Fibroblast of lung (primary cell): ENCODE results near the gene JAG1.

ENCODE experiments used
- EZH2 ChIP-seq: IDR thresholded peaks from 2 replicates; pipeline ENCODE4 v1.5.1; 2012; ENCODE audit warnings: low read length, control low read depth, mild to moderate bottlenecking; ENCODE audit errors: missing control alignments
- TF ChIP-seq, protein P1 (sequence below), 2 donors: IDR thresholded peaks in 1 of 2; conservative IDR thresholded peaks in 1 of 2; 1 replicate in 1 of 2; 2 replicates in 1 of 2; pipeline ENCODE4 v1.5.1; 2011 to 2012; ENCODE audit warnings: low read length in 2 of 2, control low read depth in 1 of 2, inconsistent platforms in 1 of 2, low read depth in 1 of 2, mild to moderate bottlenecking in 1 of 2

DNA sequence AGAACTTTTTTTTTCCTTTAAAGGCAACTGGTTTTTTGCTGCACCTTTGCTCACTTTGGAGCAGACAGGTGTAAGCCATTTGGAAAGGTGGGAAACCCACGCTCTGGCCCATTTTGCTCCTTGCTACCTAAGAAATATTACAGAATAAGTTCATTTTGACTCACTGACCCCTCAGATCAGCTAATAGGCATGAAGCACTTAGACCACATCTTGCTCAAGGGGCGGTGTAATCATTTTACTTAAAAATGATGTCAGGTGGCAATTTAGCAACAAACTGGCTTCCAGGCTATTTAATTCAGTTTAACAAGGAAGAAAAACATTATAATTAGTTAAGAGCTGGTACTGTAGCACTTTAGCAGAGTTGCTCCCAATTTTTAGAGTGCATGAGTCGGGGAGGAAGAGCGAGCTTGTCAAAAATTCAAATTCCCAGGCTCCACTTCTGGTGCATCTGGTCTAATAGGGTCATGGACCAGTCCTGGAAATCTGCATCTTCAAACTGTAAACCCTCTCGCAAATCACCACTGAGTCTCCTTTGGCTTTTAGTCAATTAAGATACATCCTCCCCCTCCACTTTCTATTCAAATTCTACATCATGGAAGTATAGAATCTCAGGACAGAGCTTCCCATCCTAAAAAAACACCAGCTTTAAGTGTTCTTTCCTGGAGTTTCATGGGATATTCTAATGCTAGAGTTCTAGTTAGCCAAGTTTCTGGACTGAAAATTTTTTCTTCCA lies 38.2 kb downstream of the JAG1 start:
- TF ChIP-seq, protein P1, sequence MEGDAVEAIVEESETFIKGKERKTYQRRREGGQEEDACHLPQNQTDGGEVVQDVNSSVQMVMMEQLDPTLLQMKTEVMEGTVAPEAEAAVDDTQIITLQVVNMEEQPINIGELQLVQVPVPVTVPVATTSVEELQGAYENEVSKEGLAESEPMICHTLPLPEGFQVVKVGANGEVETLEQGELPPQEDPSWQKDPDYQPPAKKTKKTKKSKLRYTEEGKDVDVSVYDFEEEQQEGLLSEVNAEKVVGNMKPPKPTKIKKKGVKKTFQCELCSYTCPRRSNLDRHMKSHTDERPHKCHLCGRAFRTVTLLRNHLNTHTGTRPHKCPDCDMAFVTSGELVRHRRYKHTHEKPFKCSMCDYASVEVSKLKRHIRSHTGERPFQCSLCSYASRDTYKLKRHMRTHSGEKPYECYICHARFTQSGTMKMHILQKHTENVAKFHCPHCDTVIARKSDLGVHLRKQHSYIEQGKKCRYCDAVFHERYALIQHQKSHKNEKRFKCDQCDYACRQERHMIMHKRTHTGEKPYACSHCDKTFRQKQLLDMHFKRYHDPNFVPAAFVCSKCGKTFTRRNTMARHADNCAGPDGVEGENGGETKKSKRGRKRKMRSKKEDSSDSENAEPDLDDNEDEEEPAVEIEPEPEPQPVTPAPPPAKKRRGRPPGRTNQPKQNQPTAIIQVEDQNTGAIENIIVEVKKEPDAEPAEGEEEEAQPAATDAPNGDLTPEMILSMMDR (conservative IDR thresholded peaks at IDR 0.05 in 1 of 2, IDR thresholded peaks at IDR 0.05 in 1 of 2; ENCODE audit: low read depth in 1 of 2, low read length in 2 of 2), result no peak
- TF ChIP-seq EZH2, result no peak
